HUDEP-2 (cell line): ENCODE results near the gene HEATR3.

Experiments used
- DNase-seq, 76 experiments: peaks; one replicate each; lab custom pipeline; 2025; ENCODE audit not compliant: unreplicated experiment in 76 of 76; lab: John Stamatoyannopoulos, UW

The HEATR3 gene

GRCh38 chr16:50056226-50056625 lies 9.5 kb upstream of the HEATR3 start:
- no peak for DNase-seq

GRCh38 chr16:50058091-50058771 lies 7.5 kb upstream of the HEATR3 start:
- no peak for DNase-seq

GRCh38 chr16:50059111-50059510 lies 6.7 kb upstream of the HEATR3 start:
- no peak for DNase-seq

- DNase-seq: no peak
Observed at GRCh38 chr16:50059669-50060068, 6.1 kb upstream of the HEATR3 start.

GRCh38 chr16:50061326-50061725 lies 4.4 kb upstream of the HEATR3 start:
- DNase-seq: no peak

- no peak for DNase-seq
Observed at GRCh38 chr16:50065241-50065623, 538 bp upstream of the HEATR3 start.

- DNase-seq: no peak
Observed at GRCh38 chr16:50066482-50067289, 916 bp downstream of the HEATR3 start.

- peak in 15 of 76 experiments; percentile 1 to 31 (median 8) for DNase-seq
Observed at GRCh38 chr16:50067290-50067853, 1.6 kb downstream of the HEATR3 start.

GRCh38 chr16:50068550-50068949 lies 2.8 kb downstream of the HEATR3 start:
- no peak for DNase-seq

- DNase-seq: no peak
Observed at GRCh38 chr16:50069060-50069459, 3.3 kb downstream of the HEATR3 start.

GRCh38 chr16:50071075-50071671 lies 5.4 kb downstream of the HEATR3 start:
- DNase-seq: peak in 26 of 76 experiments; percentile 4 to 63 (median 18)

GRCh38 chr16:50072730-50073129 lies 7.0 kb downstream of the HEATR3 start:
- no peak for DNase-seq

- no peak for DNase-seq
Observed at GRCh38 chr16:50079397-50080140, 13.8 kb downstream of the HEATR3 start.

GRCh38 chr16:50081428-50082018 lies 15.8 kb downstream of the HEATR3 start:
- DNase-seq: no peak

- DNase-seq: no peak
Observed at GRCh38 chr16:50083996-50084395, 18.2 kb downstream of the HEATR3 start.

GRCh38 chr16:50086176-50086575 lies 20.4 kb downstream of the HEATR3 start:
- DNase-seq: no peak

- no peak for DNase-seq
Observed at GRCh38 chr16:50088302-50088701, 22.5 kb downstream of the HEATR3 start.

GRCh38 chr16:50092891-50093290 lies 27.1 kb downstream of the HEATR3 start:
- no peak for DNase-seq

GRCh38 chr16:50093607-50094539 lies 28.1 kb downstream of the HEATR3 start:
- no peak for DNase-seq
